GM18507 (cell line): ENCODE measurements around the gene RADIL.

Experiments used
- DNase-seq: peaks from one replicate; pipeline ENCODE4 v3.0.0; 2011; ENCODE audit warnings: low read depth; ENCODE audit not compliant: insufficient read length; ENCODE audit errors: extremely low spot score
- FAIRE-seq: peaks from 2 replicates; lab custom pipeline; 2011; peaks lifted over from hg19 to GRCh38; lab: Jason Lieb, UNC

The RADIL gene

DNA sequence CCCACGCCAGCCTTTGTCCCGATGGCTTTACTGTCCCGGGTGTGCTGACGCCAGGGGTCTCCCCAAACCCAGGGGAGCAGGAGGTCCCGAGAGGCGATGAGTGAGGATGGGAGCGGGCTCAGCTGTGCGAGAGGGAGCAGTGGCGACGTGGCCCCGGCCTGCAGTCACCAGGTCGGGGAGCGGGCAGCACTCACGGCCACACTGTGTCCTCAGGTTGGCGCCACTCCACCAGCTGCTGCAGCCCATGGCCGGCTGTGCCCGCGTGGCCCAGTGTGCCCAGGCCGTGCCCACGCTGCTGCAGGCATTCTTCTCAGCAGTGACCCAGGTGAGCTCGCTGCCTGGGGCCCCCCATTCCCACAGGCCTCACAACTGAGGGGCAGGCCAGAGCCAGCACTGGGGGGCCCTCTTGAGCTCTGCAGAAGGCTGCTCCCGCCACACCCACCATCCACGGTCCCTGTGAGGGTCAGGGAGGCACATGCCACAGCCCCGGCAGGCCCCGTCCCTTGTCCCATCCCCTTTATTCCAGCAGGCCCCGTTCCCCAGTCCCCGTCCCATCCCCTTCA lies 94.8 kb downstream of the RADIL start:
- DNase-seq = no peak
- FAIRE-seq = no peak

- DNase-seq = no peak
- no peak for FAIRE-seq
Observed at GRCh38 chr7:4787947-4788626, 95.4 kb downstream of the RADIL start.

DNA sequence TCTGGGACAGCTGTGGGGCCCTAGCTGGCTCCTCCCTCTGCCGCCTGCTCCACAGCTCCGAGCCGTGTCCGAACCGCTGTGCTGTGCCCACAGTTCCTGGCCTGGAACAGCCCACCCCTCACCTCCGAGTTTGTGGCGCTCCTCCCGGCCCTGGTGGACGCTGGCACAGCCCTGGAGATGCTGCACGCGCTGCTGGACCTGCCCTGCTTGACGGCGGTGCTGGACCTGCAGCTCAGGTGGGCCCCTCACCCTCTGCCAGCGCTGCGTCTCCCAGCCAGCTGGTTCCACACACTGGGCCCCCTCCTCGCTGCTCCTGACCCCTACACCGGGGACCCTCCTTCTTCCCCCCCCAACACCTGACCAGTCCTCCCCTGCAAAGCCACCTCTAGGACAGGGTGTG lies 96.0 kb downstream of the RADIL start:
- DNase-seq = no peak
- FAIRE-seq = no peak

DNA sequence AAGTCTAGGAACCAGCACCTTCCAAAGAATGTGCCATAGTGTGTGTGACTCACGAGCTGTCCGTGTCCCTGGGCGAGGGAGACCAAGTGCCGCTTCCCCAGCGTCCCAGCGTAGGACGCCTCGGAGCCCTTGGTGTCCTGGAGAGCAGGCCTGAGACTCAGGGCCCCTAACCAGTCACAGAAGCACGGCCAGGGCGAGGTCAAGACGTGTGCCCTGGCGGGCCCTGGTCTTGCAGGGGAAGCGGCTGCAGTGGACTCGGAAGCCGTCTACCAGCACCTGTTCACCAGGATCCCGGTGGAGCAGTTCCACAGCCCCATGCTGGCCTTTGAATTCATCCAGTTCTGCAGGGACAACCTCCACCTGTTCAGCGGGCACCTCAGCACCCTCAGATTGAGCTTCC lies 97.5 kb downstream of the RADIL start:
- FAIRE-seq = no peak
- no peak for DNase-seq

DNA sequence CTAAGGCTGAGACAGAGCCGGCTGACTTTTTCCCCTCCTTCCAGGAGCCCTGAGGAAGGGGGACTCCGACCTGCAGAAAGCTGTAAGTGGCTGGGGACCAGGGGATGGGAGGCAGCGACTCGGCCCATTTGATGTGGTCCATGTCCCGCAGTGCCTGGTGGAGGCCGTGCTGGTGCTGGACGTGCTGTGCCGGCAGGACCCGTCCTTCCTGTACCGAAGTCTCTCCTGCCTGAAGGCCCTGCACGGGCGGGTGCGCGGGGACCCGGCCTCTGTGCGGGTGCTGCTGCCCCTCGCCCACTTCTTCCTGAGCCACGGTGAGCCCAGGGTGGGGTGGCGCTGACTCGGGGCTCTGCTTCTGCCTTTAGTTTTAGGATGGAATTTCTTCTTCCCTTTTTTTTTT lies 98.1 kb downstream of the RADIL start:
- no peak for FAIRE-seq
- no peak for DNase-seq

GRCh38 chr7:4784799-4785198 lies 98.7 kb downstream of the RADIL start:
- FAIRE-seq (no peak), DNase-seq (no peak)

DNA sequence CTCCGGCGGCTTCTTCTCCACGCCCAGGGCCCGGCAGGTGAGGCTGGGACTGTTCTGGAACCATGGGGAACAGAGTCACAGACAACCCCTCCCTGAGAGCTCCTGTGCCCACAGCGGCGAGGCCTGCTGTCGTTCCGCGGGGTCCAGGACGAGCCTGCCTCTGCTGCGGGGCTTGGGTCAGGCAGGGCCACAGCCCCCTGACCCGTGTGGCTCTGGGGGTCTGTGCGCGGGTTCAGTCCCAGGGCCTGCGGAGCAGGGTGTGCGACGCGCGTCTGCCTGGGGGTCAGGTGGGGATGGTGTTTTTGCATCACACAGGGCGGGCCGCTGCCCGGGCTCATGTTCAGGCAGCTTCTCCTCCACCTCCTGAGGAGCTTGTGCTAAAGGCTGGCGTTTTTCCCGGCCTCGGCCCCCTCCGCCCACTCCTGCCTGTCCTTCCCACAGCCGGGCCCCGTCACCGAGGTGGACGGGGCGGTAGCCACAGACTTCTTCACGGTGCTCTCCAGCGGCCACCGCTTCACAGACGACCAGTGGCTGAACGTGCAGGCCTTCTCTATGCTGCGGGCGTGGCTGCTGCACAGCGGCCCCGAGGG lies 99.7 kb downstream of the RADIL start:
- DNase-seq = no peak
- FAIRE-seq = no peak

DNA sequence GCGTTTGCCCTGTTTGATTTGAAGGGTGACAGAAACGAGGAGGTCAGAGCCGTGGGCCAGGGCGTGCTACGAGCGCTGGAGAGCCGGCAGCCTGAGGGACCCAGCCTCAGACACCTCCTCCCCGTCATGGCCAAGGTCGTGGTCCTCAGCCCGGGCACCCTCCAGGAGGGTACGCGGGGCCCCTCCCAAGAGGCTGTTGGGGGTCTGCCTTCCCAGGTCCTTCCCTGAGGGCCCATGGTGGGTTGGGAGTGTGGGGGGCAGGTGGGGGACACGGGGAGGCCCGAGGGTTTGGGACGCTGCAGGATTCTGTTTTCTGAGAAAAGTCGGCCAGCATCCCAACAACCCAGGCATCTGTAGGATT lies 100.2 kb downstream of the RADIL start:
- FAIRE-seq (no peak), DNase-seq (no peak)

DNA sequence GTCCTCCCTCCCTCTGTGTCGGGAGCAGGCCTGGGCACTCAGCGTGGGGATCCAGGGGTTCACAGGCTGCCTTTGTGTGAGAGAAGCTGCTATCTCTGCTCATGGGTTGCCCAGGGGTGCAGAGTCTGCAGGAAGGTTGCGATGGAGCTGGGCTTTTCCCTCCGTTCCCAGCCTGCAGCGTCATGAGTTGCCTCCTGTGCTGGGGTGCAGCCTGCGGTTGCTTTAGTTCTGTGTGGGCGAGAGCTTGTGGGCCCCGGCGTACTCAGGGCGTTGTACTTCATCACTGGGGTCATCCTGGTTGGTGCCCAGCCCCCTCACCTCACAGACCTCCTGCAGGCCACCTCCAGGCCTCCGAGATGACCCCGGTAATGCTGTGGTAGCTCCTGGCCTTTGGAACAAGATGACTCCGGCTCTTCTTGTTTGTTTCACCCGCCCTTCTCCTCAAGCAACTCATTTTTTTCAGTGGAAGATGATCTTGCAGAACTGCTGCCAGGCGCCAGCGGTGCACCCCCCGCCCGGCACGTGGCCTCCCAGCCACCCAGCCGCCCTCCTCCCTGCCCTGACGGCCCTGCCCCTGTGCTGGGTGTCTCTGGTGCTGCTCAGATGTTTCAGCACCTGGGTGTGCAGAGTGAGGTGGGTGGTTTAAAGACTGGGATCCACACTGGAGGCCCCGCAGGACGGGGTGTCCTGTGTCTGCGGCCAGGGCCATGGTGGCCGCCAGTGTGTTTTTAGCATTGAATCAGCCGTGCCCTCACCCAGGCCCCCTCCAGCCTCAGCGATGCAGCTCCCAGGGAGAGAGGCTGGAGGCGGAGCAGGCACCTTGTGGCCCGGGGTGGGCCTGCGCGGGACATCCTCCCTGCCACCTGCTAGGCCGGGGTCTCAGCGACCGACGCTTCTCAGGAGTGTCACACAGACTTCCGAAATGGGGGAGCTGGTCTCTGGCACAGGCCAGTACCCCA lies 100.9 kb downstream of the RADIL start:
- FAIRE-seq = no peak
- DNase-seq = no peak

GRCh38 chr7:4781366-4782069 lies 102.0 kb downstream of the RADIL start:
- FAIRE-seq (no peak), DNase-seq (no peak)

- no peak for DNase-seq
- no peak for FAIRE-seq
Observed at GRCh38 chr7:4779118-4779517, 104.4 kb downstream of the RADIL start.

- no peak for DNase-seq
Observed at GRCh38 chr7:4775848-4776623, 107.5 kb downstream of the RADIL start.

GRCh38 chr7:4775250-4775847 lies 108.2 kb downstream of the RADIL start, which contains the start of gene AP5Z1:
TSS of gene AP5Z1 (plus strand) at chr7:4775623. CDS start at chr7:4775716, 93 bp downstream.
- DNase-seq = peak; percentile 99
- FAIRE-seq = peak; percentile 98

More at GRCh38 chr7:4775848-4776623, 107.5 kb downstream of the RADIL start:
- no peak for FAIRE-seq

DNA sequence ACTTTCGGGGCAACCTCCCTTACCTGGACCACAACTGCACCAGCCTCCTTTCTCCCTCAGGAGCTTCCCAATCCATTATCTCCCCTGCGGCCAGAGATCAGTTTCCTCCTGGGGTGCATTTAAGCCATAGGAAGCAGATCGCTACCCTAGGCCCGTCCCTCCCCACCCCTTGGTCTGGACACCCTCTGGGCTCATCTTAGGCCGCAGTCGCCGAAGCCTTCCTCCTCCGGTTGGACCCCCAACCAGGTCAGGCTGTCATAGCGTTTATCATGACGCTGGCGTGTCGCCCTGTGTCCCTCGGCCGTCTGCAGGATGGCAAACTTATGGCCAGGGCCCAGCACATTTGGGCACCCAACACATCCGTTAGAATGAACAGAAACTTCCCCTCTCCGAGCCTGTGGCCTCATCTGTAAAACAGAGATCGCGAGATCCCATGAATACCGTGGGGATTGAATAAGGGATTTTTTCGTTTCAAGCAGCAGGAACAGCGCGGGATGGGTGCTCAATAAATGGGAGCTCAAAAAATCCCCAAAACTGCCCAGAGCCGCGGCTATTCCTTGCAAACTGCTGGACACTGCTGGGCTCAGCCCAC lies 108.8 kb downstream of the RADIL start:
- FAIRE-seq (no peak), DNase-seq (peak; percentile 39)

DNA sequence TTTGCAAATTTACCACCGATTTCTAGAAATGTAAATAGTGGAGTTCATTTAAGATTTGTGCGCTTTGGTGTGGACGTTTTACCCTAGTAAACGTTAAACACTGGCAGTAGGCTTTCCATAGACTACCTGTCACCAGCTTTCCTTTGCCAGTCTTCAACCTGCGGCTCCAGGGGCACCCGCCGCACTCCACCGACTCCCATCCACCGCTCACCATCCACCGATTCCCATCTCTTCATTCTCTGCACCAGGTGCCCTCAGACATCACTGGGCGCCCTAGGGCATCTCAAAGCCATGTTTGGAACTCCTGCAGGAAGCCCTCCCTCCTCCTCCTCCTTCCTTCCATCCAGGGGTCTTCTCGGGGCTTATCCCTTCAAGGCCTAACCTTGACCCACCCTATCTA lies 109.5 kb downstream of the RADIL start:
- no peak for FAIRE-seq
- DNase-seq = no peak

- DNase-seq (no peak), FAIRE-seq (no peak)
Observed at GRCh38 chr7:4772306-4772705, 111.2 kb downstream of the RADIL start.

DNA sequence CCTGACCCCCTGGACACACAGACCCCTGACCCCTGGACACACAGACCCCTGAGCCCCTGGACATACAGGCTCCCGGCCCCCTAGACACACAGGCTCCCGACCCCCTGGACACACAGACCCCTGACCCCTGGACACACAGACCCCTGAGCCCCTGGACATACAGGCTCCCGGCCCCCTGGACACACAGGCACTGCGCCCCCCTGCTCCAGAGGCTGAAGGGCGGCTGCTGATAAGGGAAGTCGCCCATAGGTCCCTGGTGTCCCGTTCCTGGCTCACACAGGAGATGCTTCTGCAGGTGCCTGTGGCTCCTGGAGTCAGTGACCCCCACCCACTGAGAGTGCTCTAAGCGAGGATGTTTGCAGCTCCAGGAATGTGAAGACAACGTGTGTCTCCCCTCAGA lies 111.8 kb downstream of the RADIL start:
- DNase-seq (no peak), FAIRE-seq (no peak)

GRCh38 chr7:4770886-4771285 lies 112.6 kb downstream of the RADIL start:
- DNase-seq (no peak), FAIRE-seq (no peak)
